ENCODE measurements around the gene SYT14. TPM values are rescaled to one million over a fixed set of nuclear protein-coding genes. Genes with fewer than 3 reads are reported as not detected.

Gene SYT14
- total RNA-seq, 1 experiment from 2014 or later: not detected

- Histone ChIP-seq H3K9me2 (replicated peaks; ENCODE audit: insufficient read depth, low read length) (no peaks in the 10 kb centered on the region), H4K20me1 (ENCODE audit: insufficient read depth, low read depth, low read length) (no peaks in the 10 kb centered on the region), H3K27ac (ENCODE audit: low read length) (no peak overlapping the region), H2AFZ (ENCODE audit: low read length) (no peak overlapping the region), H3K4me2 (ENCODE audit: low read depth, low read length, poor library complexity, severe bottlenecking) (no peak overlapping the region), H3K9ac (ENCODE audit: low read length) (no peak overlapping the region), H3K4me3 (ENCODE audit: low read length) (no peak overlapping the region), H3K4me1 (ENCODE audit: low read length) (no peaks in the 10 kb centered on the region), H3K79me2 (ENCODE audit: low read length) (no peaks in the 10 kb centered on the region), H3K9me3 (ENCODE audit: low read length) (no peaks in the 10 kb centered on the region), H3K36me3 (ENCODE audit: insufficient read depth, low read length) (no peaks in the 10 kb centered on the region), H3K27me3 (ENCODE audit: low read length) (no peaks in the 10 kb centered on the region)
- DNase-seq: no peak
These were observed 51.5 kb downstream of the SYT14 start for GRCh38 chr1:209989525-209989924.

DNA sequence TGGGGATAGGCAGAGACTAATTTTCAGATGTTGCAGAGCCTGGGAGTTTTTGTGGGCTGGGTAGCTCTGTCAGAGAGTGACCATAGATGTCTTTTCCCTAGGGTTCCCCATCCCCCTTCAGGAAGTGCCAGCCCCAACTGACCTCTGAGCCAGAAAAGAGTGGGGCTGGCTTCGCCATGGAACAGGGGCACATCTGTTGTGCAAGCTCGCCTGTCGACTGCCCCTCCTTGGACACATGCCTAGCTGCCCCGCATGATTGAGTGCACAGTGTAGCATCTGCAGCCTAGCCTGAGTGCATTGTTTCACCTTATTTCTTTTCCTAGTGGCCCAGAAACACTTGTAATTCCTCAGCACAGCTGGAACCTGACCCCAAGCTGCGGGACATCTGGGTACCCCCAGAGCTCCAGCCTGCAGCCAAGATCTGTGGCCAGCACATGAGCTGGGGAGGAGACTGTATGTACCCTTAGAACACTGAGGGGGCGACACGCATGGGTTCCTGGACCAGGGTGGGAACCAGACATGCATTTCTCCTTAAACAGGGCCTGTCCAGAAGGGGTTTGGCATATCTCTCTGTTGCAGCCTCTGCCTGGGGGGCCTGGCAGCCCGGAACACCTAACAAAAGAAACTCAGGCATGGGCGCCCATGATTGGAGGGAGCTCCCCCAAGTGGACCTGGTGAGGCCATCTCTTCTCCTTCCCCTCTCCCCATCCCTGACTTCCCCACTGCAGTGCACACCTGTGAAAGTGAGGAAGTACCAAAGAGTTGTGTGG lies 55.2 kb downstream of the SYT14 start:
- Histone ChIP-seq H3K4me2 (ENCODE audit: low read depth, low read length, poor library complexity, severe bottlenecking) (no peak overlapping the region), H3K36me3 (ENCODE audit: insufficient read depth, low read length) (no peaks in the 10 kb centered on the region), H3K27me3 (ENCODE audit: low read length) (no peaks in the 10 kb centered on the region), H3K79me2 (ENCODE audit: low read length) (no peaks in the 10 kb centered on the region), H2AFZ (ENCODE audit: low read length) (no peak overlapping the region), H3K4me1 (ENCODE audit: low read length) (no peaks in the 10 kb centered on the region), H4K20me1 (ENCODE audit: insufficient read depth, low read depth, low read length) (no peaks in the 10 kb centered on the region), H3K27ac (ENCODE audit: low read length) (no peak overlapping the region), H3K9me2 (replicated peaks; ENCODE audit: insufficient read depth, low read length) (no peaks in the 10 kb centered on the region), H3K4me3 (ENCODE audit: low read length) (no peak overlapping the region), H3K9me3 (ENCODE audit: low read length) (no peaks in the 10 kb centered on the region), H3K9ac (ENCODE audit: low read length) (no peak overlapping the region)
- no peak for DNase-seq

- H3K9ac ChIP-seq (ENCODE audit: low read length): no peak overlapping the region
- no peaks in the 10 kb centered on the region for H3K36me3 ChIP-seq (ENCODE audit: insufficient read depth, low read length)
- H2AFZ ChIP-seq (ENCODE audit: low read length): no peak overlapping the region
- no peaks in the 10 kb centered on the region for H4K20me1 ChIP-seq (ENCODE audit: insufficient read depth, low read depth, low read length)
- no peaks in the 10 kb centered on the region for H3K9me3 ChIP-seq (ENCODE audit: low read length)
- H3K27me3 ChIP-seq (ENCODE audit: low read length): no peaks in the 10 kb centered on the region
- H3K9me2 ChIP-seq (replicated peaks; ENCODE audit: insufficient read depth, low read length): no peaks in the 10 kb centered on the region
- H3K27ac ChIP-seq (ENCODE audit: low read length): no peak overlapping the region
- no peak overlapping the region for H3K4me2 ChIP-seq (ENCODE audit: low read depth, low read length, poor library complexity, severe bottlenecking)
- H3K79me2 ChIP-seq (ENCODE audit: low read length): no peaks in the 10 kb centered on the region
- H3K4me1 ChIP-seq (ENCODE audit: low read length): no peaks in the 10 kb centered on the region
- no peak overlapping the region for H3K4me3 ChIP-seq (ENCODE audit: low read length)
- DNase-seq: no peak
These were observed 58.3 kb downstream of the SYT14 start for GRCh38 chr1:209996348-209996747.

GRCh38 chr1:209999005-209999404 lies 61.0 kb downstream of the SYT14 start:
- Histone ChIP-seq H3K79me2 (ENCODE audit: low read length) (no peaks in the 10 kb centered on the region), H3K27ac (ENCODE audit: low read length) (no peak overlapping the region), H3K9me3 (ENCODE audit: low read length) (no peaks in the 10 kb centered on the region), H3K9ac (ENCODE audit: low read length) (no peak overlapping the region), H3K4me3 (ENCODE audit: low read length) (no peak overlapping the region), H3K9me2 (replicated peaks; ENCODE audit: insufficient read depth, low read length) (no peaks in the 10 kb centered on the region), H3K36me3 (ENCODE audit: insufficient read depth, low read length) (no peaks in the 10 kb centered on the region), H3K4me1 (ENCODE audit: low read length) (no peaks in the 10 kb centered on the region), H3K4me2 (ENCODE audit: low read depth, low read length, poor library complexity, severe bottlenecking) (no peak overlapping the region), H4K20me1 (ENCODE audit: insufficient read depth, low read depth, low read length) (no peaks in the 10 kb centered on the region), H2AFZ (ENCODE audit: low read length) (no peak overlapping the region), H3K27me3 (ENCODE audit: low read length) (no peaks in the 10 kb centered on the region)
- no peak for DNase-seq

- Histone ChIP-seq H3K9me2 (replicated peaks; ENCODE audit: insufficient read depth, low read length) (no peaks in the 10 kb centered on the region), H3K9ac (ENCODE audit: low read length) (no peak overlapping the region), H4K20me1 (ENCODE audit: insufficient read depth, low read depth, low read length) (no peaks in the 10 kb centered on the region), H3K4me1 (ENCODE audit: low read length) (no peaks in the 10 kb centered on the region), H3K4me2 (ENCODE audit: low read depth, low read length, poor library complexity, severe bottlenecking) (no peak overlapping the region), H3K4me3 (ENCODE audit: low read length) (no peak overlapping the region), H3K27ac (ENCODE audit: low read length) (no peak overlapping the region), H3K36me3 (ENCODE audit: insufficient read depth, low read length) (no peaks in the 10 kb centered on the region), H2AFZ (ENCODE audit: low read length) (no peak overlapping the region), H3K79me2 (ENCODE audit: low read length) (no peaks in the 10 kb centered on the region), H3K9me3 (ENCODE audit: low read length) (no peaks in the 10 kb centered on the region), H3K27me3 (ENCODE audit: low read length) (no peaks in the 10 kb centered on the region)
- DNase-seq: no peak
These were observed 63.7 kb downstream of the SYT14 start for GRCh38 chr1:210001751-210002150.

- no peaks in the 10 kb centered on the region for H4K20me1 ChIP-seq (ENCODE audit: insufficient read depth, low read depth, low read length)
- H3K36me3 ChIP-seq (ENCODE audit: insufficient read depth, low read length): no peaks in the 10 kb centered on the region
These were observed 65.5 kb downstream of the SYT14 start for GRCh38 chr1:210003501-210003900.

GRCh38 chr1:210010161-210010560 lies 72.1 kb downstream of the SYT14 start:
- Histone ChIP-seq H3K27ac (ENCODE audit: low read length) (no peak overlapping the region), H3K9me2 (replicated peaks; ENCODE audit: insufficient read depth, low read length) (no peaks in the 10 kb centered on the region), H3K4me1 (ENCODE audit: low read length) (no peaks in the 10 kb centered on the region), H3K4me3 (ENCODE audit: low read length) (no peak overlapping the region), H2AFZ (ENCODE audit: low read length) (no peak overlapping the region), H3K27me3 (ENCODE audit: low read length) (no peaks in the 10 kb centered on the region), H3K79me2 (ENCODE audit: low read length) (no peaks in the 10 kb centered on the region), H3K36me3 (ENCODE audit: insufficient read depth, low read length) (no peaks in the 10 kb centered on the region), H3K9me3 (ENCODE audit: low read length) (no peaks in the 10 kb centered on the region), H4K20me1 (ENCODE audit: insufficient read depth, low read depth, low read length) (no peaks in the 10 kb centered on the region), H3K4me2 (ENCODE audit: low read depth, low read length, poor library complexity, severe bottlenecking) (no peak overlapping the region), H3K9ac (ENCODE audit: low read length) (no peak overlapping the region)
- no peak for DNase-seq

More at GRCh38 chr1:210003501-210003900, 65.5 kb downstream of the SYT14 start:
- Histone ChIP-seq H3K4me1 (ENCODE audit: low read length) (no peaks in the 10 kb centered on the region), H3K9me2 (replicated peaks; ENCODE audit: insufficient read depth, low read length) (no peaks in the 10 kb centered on the region), H3K9me3 (ENCODE audit: low read length) (no peaks in the 10 kb centered on the region), H3K4me2 (ENCODE audit: low read depth, low read length, poor library complexity, severe bottlenecking) (no peak overlapping the region), H2AFZ (ENCODE audit: low read length) (no peak overlapping the region), H3K27me3 (ENCODE audit: low read length) (no peaks in the 10 kb centered on the region), H3K79me2 (ENCODE audit: low read length) (no peaks in the 10 kb centered on the region), H3K4me3 (ENCODE audit: low read length) (no peak overlapping the region), H3K27ac (ENCODE audit: low read length) (no peak overlapping the region), H3K9ac (ENCODE audit: low read length) (no peak overlapping the region)
- DNase-seq: no peak

GRCh38 chr1:210021145-210021860 lies 83.3 kb downstream of the SYT14 start:
- H3K27ac ChIP-seq (ENCODE audit: low read length): no peak overlapping the region
- H3K4me2 ChIP-seq (ENCODE audit: low read depth, low read length, poor library complexity, severe bottlenecking): no peak overlapping the region
- H3K27me3 ChIP-seq (ENCODE audit: low read length): no peaks in the 10 kb centered on the region
- no peak for DNase-seq
- H3K9ac ChIP-seq (ENCODE audit: low read length): no peak overlapping the region
- no peaks in the 10 kb centered on the region for H4K20me1 ChIP-seq (ENCODE audit: insufficient read depth, low read depth, low read length)
- no peaks in the 10 kb centered on the region for H3K79me2 ChIP-seq (ENCODE audit: low read length)
- H3K9me3 ChIP-seq (ENCODE audit: low read length): no peaks in the 10 kb centered on the region
- H3K9me2 ChIP-seq (replicated peaks; ENCODE audit: insufficient read depth, low read length): no peaks in the 10 kb centered on the region
- H3K36me3 ChIP-seq (ENCODE audit: insufficient read depth, low read length): no peaks in the 10 kb centered on the region
- no peak overlapping the region for H2AFZ ChIP-seq (ENCODE audit: low read length)
- H3K4me3 ChIP-seq (ENCODE audit: low read length): no peak overlapping the region
- no peaks in the 10 kb centered on the region for H3K4me1 ChIP-seq (ENCODE audit: low read length)
